ENCODE results near the gene PCNX2. TPM values are rescaled to one million over a fixed set of nuclear protein-coding genes. Genes with fewer than 3 reads are reported as not detected.

The PCNX2 gene
- total RNA-seq, 4 donors from 2014 or later = 4.3 to 19.5 (median 9.0) TPM

DNA sequence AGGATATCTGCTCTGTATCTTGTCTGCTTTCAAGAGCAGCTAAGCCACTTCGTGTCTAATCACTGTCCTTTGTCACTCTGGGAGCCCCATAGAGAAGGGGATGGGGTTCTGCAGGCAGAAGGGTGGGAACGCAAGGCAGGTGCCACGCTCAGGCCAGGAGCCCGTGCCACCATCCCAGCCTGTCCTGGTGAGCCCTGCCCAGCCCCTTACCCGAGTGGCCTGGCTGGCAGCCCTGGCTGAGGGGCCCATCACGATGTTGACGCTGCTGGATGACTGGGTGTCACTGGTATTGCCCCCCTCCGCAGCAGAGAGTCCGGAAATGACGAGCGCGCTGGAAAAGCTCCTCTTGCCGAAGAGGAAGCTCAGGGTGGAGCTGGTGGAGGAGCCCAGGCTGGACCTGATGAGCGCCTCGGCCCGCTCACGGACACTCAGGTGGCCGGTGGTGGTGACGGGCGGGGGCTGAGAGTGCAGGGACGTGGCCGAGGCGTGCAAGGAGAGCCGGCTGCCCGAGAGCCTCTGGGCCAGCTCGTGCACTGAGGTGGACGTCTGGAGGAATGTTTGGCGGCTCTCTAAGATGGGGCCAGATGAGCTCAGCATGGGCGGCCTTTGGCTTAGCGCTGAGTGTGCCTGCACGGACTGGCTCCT is 309.5 kb downstream of the PCNX2 start:
- Histone ChIP-seq H3K4me3 (no peak overlapping the region), H3K4me1 (peaks cover 0 to 6% (median 0%) of the 10 kb centered on the region in 3 donors), H3K27me3 (no peaks in the 10 kb centered on the region), H3K9me3 (no peaks in the 10 kb centered on the region), H3K36me3 (peaks cover 0 to 17% (median 0%) of the 10 kb centered on the region in 3 donors), H3K27ac (no peak overlapping the region)
- WGBS, 2 donors = 90 to 96% methylated on average over 2 to 21 of the region's 31 CpGs
- intact Hi-C loops (cut with DNase I) = no loop called here
- DNase-seq = no peak
- TF ChIP-seq POLR2A (IDR thresholded peaks at IDR 0.05) = no peak
- no peak for TF ChIP-seq CTCF (IDR thresholded peaks at IDR 0.05)

GRCh38 chr1:232984577-232985425 is 310.7 kb downstream of the PCNX2 start:
- DNase-seq = no peak
- TF ChIP-seq CTCF (IDR thresholded peaks at IDR 0.05) (no peak), POLR2A (IDR thresholded peaks at IDR 0.05) (no peak)
- intact Hi-C loops (cut with DNase I) = no loop called here
- peaks cover 0 to 6% (median 0%) of the 10 kb centered on the region in 3 donors for H3K4me1 ChIP-seq
- H3K27me3 ChIP-seq = no peaks in the 10 kb centered on the region
- 94 to 97% methylated on average over 8 of the region's 10 CpGs for WGBS, 2 donors
- peaks cover 0 to 17% (median 0%) of the 10 kb centered on the region in 3 donors for H3K36me3 ChIP-seq
- H3K4me3 ChIP-seq = no peak overlapping the region
- H3K27ac ChIP-seq = no peak overlapping the region
- no peaks in the 10 kb centered on the region for H3K9me3 ChIP-seq

DNA sequence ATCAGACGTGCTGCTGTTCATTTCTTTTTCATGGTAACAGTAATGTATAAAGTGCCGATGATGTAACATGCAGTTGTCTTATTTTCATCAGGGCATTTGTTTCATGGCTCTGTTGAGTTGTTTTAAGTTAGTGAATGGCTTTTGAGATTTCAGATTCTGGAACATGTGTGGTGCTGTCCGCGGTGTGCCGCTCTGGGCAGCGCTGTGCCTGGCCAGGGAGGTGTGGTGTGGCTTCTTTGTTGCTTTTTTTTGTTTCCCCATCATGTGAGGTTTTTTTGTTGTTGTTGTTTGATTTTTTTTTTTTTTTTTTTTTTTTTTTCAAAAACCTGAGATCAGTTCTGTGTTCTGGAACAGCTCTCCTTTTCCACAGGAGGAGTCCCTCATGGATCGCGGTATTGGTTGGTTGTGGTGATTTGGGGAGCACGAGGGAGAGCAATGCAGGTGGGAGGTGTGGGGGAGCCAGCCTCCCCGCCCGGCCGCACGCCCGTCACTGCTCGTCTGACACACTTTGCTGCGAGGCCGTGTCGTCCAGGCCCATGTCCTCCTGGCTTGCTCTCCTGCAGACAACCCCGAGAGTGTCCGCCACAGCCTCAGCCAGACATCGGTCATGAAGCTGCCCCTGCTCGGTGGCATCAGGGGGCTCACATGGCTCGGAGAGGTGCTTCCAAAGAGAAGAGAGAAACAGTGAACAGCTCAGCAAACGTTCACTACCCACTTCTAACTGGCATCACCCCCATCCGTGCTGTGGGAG is 311.5 kb downstream of the PCNX2 start:
- TF ChIP-seq POLR2A (IDR thresholded peaks at IDR 0.05) (no peak), CTCF (IDR thresholded peaks at IDR 0.05) (no peak)
- DNase-seq = no peak
- H3K4me3 ChIP-seq = no peak overlapping the region
- H3K27me3 ChIP-seq = no peaks in the 10 kb centered on the region
- no peaks in the 10 kb centered on the region for H3K9me3 ChIP-seq
- no peak overlapping the region for H3K27ac ChIP-seq
- 84 to 92% methylated on average over 11 to 12 of the region's 25 CpGs for WGBS, 2 donors
- intact Hi-C loops (cut with DNase I) = no loop called here
- peaks cover 0 to 26% (median 0%) of the 10 kb centered on the region in 3 donors for H3K36me3 ChIP-seq
- peaks cover 0 to 7% (median 0%) of the 10 kb centered on the region in 3 donors for H3K4me1 ChIP-seq

GRCh38 chr1:232983375-232983774 is 312.1 kb downstream of the PCNX2 start:
- intact Hi-C loops (cut with DNase I) = no loop called here
- H3K4me3 ChIP-seq = no peak overlapping the region
- no peaks in the 10 kb centered on the region for H3K9me3 ChIP-seq
- TF ChIP-seq POLR2A (IDR thresholded peaks at IDR 0.05) = no peak
- no peaks in the 10 kb centered on the region for H3K27me3 ChIP-seq
- peaks cover 0 to 30% (median 0%) of the 10 kb centered on the region in 3 donors for H3K36me3 ChIP-seq
- peaks cover 0 to 13% (median 0%) of the 10 kb centered on the region in 3 donors for H3K4me1 ChIP-seq
- DNase-seq = no peak
- H3K27ac ChIP-seq = no peak overlapping the region
- WGBS, 2 donors = 94 to 97% methylated on average over 14 of the region's 14 CpGs

GRCh38 chr1:232982238-232982944 is 313.1 kb downstream of the PCNX2 start:
- no peak overlapping the region for H3K4me3 ChIP-seq
- no peak for TF ChIP-seq POLR2A (IDR thresholded peaks at IDR 0.05)
- TF ChIP-seq CTCF (IDR thresholded peaks at IDR 0.05) = no peak
- DNase-seq = no peak
- peaks cover 0 to 16% (median 0%) of the 10 kb centered on the region in 3 donors for H3K4me1 ChIP-seq
- 72 to 88% methylated on average over 9 to 10 of the region's 13 CpGs for WGBS, 2 donors
- H3K27ac ChIP-seq = no peak overlapping the region
- intact Hi-C loops (cut with DNase I) = no loop called here
- H3K9me3 ChIP-seq = no peaks in the 10 kb centered on the region
- H3K36me3 ChIP-seq = peaks cover 0 to 40% (median 0%) of the 10 kb centered on the region in 3 donors
- no peaks in the 10 kb centered on the region for H3K27me3 ChIP-seq

Data from esophagus squamous epithelium (tissue), 5 donors.